GM19438 (cell line): ENCODE measurements around the gene WWTR1.

ENCODE experiments used
- ATAC-seq: cut with Tn5 transposase; IDR thresholded peaks from one replicate; pipeline ENCODE4 v1.9.1; 2021; ENCODE audit warnings: low read depth; ENCODE audit not compliant: unreplicated experiment

WWTR1 gene

DNA sequence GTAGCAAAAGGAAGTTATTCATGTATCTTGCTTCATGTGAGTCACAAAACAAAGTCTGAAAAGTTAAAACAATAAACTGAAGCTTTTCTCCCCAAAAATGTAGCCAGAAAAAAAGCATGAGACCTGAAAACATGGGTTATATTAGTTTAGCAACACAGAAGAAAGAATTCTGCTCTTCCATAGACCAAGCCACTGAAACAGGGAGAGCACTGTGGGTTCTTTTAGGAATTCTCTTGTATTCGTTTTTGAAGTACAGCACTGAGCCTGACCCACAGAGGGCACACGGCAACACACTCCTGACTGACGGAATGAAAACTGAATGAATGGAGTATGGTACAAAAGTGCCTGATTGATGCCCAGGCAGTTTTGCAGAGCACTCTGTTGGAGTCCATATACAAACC, 116.7 kb downstream of the WWTR1 start:
- no peak for ATAC-seq

DNA sequence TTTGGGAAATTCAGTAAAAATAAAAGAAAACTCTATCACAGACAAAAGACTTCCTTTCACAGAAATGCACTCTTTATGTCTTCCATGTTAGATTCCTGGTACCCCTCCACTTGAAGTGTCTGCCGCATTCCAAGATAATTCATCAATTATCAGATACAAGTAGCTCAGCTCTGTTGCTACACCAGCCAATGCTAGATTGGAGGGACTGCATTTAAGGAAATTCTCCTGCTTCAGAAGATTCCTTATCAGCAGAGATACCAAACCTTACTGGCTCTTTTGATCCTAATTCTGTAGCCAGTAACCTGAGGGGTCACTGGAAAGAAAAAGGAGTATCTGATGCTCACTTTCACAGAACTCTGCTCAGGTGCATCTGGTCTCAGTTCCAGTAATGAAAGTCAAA, 119.5 kb downstream of the WWTR1 start:
- no peak for ATAC-seq

DNA sequence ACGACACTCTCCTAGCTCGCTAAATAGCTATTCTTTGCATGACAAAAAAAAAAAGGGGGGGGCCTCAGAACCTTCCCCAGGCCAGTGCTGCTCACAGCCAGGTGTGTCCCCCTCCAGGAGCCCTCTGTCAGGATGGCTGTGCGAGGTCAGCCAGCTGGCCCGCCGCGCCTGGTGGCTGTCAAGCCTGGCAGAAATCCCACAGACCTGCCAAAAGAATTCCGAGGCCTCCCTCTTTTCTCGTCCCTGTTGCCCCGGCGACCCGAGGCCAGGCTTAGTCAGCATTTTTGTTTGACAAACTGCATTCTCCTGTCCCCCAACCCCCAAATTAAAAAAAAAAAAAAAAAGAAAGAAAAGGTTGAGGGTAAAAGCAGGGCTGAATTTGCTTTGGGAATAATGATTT, 121.4 kb downstream of the WWTR1 start:
- no peak for ATAC-seq

DNA sequence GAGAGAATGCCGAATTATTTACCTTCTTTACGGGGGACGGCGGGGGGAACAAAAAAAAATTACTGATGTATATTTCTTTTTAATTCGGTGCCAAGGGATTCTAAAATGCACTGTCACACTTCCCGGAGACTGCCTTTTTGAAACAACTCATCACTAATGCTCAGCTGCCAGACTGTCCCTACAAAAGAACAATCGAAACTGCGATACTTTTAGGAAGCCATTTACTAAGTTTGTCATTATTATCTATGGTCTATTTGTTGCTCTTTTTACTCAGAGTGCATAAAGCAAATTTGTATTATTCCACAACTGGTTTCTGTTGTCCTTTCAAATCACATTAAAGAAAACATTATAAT, 122.5 kb downstream of the WWTR1 start:
- no peak for ATAC-seq

DNA sequence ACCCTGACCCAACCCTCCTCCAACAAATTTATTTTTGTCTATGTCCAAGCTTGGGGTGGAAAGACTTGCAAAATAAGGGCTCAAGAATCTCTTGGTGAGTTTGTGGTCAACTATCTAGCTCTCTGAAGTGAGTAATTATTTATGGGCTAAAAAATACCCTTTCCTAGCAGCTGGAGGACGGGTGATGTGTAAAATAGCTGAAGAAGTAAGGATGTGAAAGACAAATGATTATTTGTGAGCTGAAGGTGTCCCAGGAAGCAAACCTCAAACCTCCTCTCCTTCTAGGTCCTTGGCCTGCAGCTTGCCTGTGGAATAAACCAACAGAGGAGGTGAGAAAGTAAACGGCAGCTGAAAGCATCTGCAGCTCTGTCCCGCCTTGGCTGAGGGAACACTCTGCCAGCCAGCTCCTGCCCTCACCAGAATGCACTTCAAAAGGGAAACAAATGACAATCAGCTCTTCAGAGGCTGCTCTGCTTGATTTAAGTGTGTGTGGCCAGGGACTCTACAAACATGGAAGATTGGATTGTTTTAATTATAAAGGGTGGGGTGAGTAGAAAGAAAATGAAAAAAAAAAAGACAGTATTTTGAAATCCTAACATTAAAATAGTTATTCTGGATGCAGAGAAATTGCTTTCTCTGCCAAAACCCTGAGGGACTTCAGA, 123.0 kb downstream of the WWTR1 start:
- ATAC-seq, result no peak

DNA sequence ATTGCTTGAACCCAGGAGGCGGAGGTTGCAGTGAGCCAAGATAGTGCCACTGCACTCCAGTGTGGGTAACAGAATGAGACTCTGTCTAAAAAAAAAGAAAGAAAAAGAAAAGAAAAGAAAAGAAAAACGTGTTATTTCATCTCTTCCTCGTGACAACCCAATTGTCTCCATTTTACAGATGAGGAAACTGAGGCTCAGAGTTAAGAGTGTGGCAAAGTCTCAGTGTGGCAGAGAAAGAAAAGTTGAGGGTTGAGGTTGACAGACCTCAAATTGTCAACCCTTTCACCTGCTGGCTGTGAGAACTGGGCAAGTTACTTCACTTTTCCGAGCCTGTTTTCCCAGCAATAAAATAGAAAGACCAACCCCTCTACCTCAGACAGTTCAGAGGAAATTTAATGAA, 123.7 kb downstream of the WWTR1 start:
- ATAC-seq, result no peak

DNA sequence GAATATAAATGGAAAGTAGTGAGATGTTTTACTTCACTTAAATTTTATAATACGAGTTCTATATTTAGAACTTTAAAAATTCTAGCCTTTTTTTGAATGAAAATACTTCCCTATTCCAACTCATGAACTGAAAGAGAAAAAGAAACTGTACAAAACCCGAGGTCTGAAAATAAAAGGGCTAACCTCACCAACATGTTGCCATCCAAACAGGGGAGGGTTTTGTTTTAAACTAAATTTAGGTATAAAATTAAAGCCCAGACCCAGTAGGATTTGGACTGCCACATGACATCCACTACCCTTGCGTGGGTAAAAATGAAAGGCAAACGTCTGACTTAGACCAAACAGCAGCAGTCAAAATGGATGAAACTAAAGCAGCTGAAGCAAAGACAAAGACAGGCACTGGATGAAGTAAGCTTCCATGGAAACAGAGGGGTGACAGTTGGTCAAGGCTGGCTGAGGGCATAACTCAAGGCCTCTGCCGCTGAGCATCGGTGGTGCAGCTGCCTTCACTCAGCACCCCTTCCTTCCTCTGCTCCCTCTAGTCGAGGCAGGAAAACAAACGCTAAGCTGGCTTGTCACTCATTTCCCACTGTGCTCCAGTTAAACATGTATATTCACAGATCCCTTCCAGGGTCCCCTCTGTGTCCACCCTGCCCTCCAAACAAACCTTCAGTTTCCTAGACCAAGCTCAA, 125.2 kb downstream of the WWTR1 start:
- ATAC-seq, result peak; percentile 52

DNA sequence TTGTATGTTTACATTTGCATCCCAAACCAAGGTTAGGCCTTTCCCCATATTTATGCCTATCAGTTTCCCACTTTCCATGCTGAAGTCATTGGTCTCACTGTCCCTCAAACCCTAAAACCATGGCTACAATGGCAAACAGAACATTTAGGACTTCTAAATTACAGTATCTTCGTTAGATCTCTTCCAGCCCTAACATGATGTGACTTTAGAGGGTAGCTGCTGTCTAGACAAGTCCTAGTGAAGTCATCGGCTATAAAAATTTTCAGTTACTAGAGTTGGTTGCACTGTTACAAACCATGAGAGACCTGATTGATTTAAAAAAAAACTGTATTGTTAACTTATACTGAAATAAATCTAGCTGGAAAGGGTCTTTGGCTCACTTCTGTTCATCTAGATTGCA, 128.7 kb downstream of the WWTR1 start:
- no peak for ATAC-seq

DNA sequence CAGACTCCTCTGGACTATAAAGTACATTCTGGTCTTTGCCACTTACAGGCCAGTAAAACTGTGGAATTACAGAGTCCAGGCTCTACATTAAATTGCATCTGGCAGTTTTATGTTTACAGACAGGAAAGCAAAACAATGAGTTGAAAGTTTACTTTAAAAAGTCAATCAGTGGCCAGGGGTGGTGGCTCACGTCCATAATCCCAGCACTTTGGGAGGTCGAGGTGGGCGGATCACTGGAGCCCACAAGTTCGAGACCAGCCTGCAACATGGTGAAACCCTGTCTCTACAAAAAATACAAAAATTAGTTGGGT, 129.5 kb downstream of the WWTR1 start:
- no peak for ATAC-seq

DNA sequence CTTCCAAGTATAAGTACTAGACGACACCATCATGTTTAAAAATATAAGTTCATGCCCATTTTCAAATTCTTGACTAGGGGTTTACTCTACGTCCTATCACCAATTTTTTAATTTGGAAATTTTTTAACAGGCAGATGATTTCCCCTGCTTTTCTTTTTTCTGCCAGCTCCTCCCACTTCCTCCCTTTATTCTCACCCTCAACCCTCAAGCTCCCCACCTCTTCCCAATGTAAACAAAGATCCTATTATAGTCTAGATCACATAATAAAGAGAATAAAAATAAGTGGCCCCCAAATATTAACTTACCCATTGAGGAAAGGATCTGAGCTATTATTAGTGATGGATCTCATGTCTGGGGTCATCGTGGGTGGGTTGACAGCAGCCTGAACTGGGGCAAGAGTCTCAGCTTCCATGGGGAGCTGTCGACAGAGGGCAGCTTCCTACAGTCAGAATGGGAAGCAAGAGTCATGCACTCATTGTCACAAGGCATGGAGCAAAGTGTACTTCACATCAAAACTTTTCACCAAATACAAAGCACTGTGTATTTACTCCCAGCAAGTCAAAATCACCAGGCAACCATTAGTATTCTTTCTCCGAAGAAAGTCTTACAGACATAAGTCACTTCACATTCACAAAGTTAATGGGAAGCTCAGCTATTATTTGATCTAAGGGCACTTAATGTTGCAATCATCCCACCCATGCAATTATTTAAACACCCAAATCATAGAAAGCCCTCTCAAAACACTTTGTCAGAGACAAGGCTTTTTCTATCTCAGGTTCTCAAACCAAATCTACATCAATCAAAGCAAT, 130.1 kb downstream of the WWTR1 start:
- no peak for ATAC-seq

DNA sequence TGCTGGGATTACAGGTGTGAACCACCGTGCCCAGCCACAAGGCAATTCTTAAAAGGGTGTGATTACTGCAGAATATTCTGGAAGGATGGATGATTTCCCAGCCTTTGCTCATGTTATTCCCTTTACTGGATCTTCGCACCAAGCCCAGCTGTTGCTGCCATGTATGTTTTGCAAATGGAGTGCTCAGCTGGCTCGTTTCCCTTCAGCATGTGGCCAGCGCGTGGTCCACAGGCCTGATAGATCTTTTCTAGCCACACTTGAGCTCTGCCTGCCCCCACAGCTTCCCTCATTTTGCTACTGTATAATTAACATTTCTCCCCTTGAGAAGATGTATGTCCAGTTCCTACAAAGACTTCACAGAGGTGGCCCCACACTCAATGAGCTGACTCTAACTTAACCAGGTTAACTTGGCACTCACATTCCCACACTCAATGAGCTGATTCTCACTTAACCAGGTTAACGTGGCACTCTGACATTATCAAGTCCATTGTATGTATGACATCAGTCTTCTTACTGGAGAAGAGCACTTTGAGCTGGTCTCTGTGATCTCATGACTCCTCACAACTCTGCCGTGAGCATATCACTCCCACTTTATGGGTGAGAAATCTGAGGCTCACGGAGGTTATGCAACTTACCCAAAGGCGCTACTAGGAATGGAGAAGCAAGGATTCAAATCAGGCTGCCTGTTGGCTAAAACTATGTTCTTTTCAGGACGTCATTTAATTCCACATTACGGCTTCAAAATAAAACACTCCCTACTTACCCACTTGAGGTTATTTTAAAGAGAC, 134.1 kb downstream of the WWTR1 start:
- no peak for ATAC-seq

DNA sequence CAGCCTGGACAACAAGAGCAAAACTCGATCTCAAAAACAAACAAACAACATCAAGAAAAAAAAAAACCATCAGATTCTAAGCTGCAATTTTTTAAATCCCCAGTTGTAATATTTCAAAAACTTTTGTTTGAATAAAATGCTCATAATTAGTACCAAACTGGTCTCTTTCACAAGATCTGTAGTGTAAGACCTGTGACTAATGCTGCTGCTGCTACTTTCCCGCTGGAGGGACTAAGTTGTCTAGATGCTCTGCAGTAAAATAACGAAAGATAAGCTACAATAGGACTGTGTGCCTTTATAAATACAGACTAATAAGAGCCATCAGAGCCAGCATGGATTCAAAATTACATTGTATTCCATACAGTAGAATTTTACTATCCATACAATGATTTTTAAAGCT, 137.9 kb downstream of the WWTR1 start:
- ATAC-seq, result no peak

DNA sequence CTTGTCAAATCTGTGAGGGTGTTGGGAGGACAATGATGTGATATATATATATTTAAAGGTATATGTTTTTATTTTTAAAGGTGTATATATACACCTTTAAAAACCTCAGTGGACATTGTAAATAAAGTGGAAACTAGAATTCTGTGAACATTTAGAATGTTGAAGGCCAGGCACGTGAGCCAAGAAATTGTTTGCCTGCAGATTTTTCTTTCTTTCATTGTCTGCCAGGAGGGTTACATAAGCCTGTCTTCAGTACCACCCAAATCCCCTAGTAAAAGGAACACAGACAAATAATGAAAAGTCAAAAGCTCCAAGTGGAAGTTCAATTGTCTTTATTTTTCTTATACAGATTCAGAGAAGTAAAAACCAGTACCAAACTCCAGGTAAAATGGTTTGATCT, 140.9 kb downstream of the WWTR1 start:
- no peak for ATAC-seq

DNA sequence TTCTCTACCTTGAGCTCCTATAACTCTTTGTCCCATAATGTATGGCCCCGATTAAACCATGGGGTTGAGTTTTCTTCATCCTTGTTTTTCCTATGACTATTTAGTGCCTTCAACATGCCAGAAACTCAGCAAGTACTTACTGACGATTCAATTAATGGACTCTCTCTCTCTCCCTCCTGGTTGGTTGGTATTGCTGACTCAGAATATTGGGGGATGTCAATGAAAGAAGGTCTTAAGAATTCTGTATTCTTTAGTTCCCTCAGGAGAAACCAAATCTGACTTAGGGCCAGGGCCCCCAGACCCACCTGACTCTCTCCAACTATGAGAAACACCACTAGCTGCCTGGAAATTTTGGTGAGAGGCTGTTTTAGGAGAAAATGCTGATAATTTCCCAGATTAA, 142.6 kb downstream of the WWTR1 start:
- no peak for ATAC-seq

DNA sequence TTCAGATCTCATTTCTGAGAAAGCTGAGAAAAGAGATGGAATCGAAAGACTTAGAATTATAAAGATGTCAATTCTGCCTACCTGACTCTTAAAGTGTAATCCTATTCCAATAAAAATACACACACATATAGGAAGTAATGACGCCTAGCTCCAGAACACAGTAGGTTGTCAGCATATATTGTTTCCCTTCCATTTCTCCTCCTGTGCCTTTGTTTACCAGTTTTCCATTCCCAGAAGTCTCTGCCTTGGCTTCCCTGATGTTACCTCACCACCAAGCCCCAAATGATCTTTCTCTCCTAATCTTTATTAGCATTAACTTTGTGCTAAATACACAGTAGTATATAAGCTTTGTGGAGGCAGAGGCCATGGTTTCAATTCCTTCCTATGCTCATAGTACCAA, 143.4 kb downstream of the WWTR1 start:
- no peak for ATAC-seq

DNA sequence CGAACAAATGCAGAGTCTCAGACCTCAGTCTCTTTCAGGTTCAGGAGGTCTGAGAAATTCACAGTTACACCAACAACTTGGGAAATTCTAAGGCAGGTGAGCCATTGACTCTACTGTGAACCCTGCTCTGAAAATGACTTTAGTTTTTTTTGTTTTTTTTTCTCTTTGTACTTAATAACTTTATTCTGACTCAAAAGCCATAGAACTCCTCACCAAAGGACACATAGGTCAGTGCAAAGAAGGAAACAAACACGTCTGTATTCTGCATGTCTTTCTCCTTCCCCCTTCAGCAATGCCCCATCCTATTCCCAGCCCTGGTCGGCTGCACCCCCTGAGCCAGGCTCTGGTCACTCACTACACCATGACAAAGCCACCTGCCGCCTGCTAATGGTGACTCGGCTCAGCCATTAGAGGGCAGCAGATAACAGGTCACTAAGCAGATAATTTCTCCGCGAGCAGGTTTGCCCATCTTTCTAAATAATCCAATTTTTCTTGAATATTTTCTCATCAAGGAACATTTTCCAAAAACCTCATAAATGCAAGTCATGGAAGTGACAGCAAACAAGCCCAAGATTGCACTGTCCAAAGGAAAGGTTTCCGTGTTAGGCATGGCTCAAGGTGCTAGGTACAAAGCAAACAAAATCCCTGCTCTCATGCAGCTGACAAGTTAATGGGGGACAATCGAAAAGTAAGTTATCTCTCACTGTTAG, 145.6 kb downstream of the WWTR1 start:
- ATAC-seq, result peak; percentile 71

DNA sequence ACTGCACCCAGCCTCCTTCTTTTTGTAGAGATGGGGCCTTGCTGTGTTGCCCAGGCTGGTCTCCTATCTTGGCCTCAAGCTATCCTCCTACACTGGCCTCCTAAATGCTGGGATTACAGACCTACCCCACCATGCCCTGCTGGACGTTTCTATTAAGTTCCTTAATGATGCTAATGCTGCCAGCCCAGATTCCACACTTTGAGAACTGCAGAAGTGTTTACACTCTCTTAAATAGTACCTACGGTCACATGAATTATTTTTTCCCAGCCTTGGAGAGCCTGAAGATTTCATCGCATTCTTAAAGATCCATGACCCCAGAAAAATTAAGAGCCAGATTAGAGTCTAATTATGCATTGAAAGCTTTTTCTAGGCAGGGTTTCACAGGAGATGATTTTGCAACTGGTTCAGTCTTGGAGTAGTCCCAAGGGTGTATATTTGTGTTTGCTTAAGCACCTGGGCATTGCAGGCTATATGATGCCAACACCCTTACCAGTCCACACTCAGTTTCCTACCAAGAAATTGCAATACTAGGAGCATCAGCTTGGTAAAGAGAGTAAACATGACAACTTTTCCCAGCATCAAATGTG, 146.7 kb downstream of the WWTR1 start:
- no peak for ATAC-seq

DNA sequence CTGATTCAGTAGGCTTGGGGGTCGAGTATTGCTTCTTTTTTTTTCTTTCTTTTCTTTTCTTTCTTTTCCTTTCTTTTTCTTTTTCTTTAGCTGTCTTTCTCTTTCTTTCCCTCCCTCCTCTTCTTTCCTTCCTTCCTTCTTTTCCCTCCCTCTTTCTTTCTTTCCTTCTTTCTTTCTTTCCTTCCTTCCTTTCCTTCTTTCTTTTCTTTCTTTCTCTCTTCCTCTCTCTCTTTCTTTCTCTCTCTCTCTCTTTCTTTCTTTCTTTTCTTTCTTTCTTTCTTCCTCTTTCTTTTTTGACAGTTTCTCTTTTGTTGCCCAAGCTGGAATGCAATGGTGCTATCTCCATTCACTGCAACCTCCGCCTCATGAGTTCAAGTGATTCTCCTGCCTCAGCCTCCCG, 147.3 kb downstream of the WWTR1 start:
- ATAC-seq, result no peak

DNA sequence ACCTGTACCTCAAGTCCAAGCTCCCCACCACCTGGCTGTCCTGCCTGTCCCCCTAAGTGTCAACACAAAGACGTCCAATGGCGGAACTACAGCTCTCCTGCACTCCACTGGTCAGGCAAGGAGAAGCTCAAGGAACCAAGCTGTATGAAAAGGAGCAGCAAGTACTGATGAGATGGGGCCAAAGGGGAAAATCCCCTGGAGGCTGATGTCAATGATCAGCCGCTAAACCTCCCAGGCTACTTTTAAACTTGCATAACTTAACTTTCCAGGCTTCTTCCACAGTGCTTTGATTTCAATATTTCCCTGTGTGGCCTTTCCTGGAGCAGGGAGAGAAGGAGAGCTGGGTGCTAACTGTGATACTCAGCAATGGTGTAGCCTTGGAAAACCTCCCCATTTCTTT, 148.3 kb downstream of the WWTR1 start:
- ATAC-seq, result no peak
